Measurements from ENCODE around the gene SDHC.

- no peak for TF ChIP-seq POLR2AphosphoS5 (IDR thresholded peaks at IDR 0.05; ENCODE audit: low read depth, low read length)
- TF ChIP-seq MAX (IDR thresholded peaks at IDR 0.05): no peak
- TF ChIP-seq CTCF (IDR thresholded peaks at IDR 0.05 in 2 of 3, conservative IDR thresholded peaks at IDR 0.05 in 1 of 3; ENCODE audit: borderline replicate concordance in 1 of 3, insufficient read depth in 1 of 3, low read depth in 2 of 3, low read length in 2 of 3): no peak
- TF ChIP-seq EZH2 (IDR thresholded peaks at IDR 0.05): no peak
- TF ChIP-seq ZFX (IDR thresholded peaks at IDR 0.05): no peak
- TF ChIP-seq YY1 (IDR thresholded peaks at IDR 0.05; ENCODE audit: extremely low read depth, insufficient replicate concordance, low read depth, low read length): no peak
- TF ChIP-seq EZH2phosphoT487 (IDR thresholded peaks at IDR 0.05; ENCODE audit: borderline replicate concordance): no peak
- TF ChIP-seq REST (IDR thresholded peaks at IDR 0.05; ENCODE audit: low read depth): no peak
- TF ChIP-seq ZNF274 (IDR thresholded peaks at IDR 0.05; ENCODE audit: low read depth, low read length): no peak
- no peak for TF ChIP-seq JUND (IDR thresholded peaks at IDR 0.05)
- no peak for TF ChIP-seq SP1 (IDR thresholded peaks at IDR 0.05; ENCODE audit: low read depth)
- TF ChIP-seq ZBTB33 (IDR thresholded peaks at IDR 0.05; ENCODE audit: extremely low read depth, insufficient replicate concordance, low read length): no peak
Observed at GRCh38 chr1:161342821-161343220, 28.6 kb downstream of the SDHC start.

Measured in HCT116 (cell line).